Activated naive CD8-positive, alpha-beta T cell treated with anti-CD3 and anti-CD28 coated beads for 36 hours (primary cell): Measurements from ENCODE around the gene LRRC4. TPM values are rescaled to one million over a fixed set of nuclear protein-coding genes. Genes with fewer than 3 reads are reported as not detected.

Experiments
- total RNA-seq, 2 experiments: library from RNA; stranded (reverse); gene quantifications; one replicate each; pipeline ENCODE4 v1.2.3, GENCODE V29; 2021

The LRRC4 gene
- total RNA-seq, 2 experiments from 2014 or later = not detected

Other genes with a start within 250 kb of the LRRC4 start
- not detected for gene LEP, start 209.8 kb upstream of the LRRC4 start, total RNA-seq